Cortex of kidney (tissue), 1 donor: ENCODE data around the gene NAA80.

Experiments used
- DNase-seq: peaks from one replicate; lab custom pipeline; 2025; lab: John Stamatoyannopoulos, UW

The NAA80 gene, protein sequence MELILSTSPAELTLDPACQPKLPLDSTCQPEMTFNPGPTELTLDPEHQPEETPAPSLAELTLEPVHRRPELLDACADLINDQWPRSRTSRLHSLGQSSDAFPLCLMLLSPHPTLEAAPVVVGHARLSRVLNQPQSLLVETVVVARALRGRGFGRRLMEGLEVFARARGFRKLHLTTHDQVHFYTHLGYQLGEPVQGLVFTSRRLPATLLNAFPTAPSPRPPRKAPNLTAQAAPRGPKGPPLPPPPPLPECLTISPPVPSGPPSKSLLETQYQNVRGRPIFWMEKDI

GRCh38 chr3:50298836-50299637, at the start of gene NAA80, which contains the start of gene HYAL3:
Gene NAA80 (minus strand): TSS chr3:50299405. CDS start chr3:50297463, 1,942 bp downstream.
Gene HYAL3 (minus strand): TSS chr3:50299405. CDS start chr3:50295602, 3,803 bp downstream.
- peak; percentile 77 for DNase-seq

DNA sequence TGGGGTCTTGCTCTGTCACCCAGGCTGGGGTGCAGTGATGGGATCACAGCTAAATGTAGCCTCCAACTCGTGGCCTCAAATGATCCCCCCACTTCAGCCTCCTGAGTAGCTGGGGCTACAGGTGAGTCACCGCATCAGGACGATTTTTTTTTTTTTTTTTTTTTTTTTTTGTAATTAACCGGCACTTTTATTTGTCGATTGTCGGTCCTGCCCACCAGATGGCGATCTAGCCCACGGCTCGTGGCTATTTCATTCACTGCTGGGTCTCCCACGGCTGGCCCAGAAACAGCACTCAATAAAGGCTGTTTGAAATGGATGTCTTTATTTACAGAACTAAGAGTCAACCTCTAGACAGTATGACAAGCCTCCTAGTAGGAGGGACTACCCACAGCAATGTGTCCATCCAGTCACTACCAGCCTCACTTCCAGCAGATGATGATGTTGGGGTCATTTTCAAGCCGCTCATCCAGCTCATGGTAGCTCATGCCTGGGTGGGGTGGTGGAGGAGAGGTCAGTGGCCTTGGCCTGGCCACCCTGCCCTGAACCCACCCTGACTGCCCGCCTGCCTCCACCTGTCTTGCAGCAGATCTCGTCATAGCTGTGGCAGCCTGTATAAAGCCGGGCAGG, 48.1 kb upstream of the NAA80 start:
- DNase-seq: no peak

DNA sequence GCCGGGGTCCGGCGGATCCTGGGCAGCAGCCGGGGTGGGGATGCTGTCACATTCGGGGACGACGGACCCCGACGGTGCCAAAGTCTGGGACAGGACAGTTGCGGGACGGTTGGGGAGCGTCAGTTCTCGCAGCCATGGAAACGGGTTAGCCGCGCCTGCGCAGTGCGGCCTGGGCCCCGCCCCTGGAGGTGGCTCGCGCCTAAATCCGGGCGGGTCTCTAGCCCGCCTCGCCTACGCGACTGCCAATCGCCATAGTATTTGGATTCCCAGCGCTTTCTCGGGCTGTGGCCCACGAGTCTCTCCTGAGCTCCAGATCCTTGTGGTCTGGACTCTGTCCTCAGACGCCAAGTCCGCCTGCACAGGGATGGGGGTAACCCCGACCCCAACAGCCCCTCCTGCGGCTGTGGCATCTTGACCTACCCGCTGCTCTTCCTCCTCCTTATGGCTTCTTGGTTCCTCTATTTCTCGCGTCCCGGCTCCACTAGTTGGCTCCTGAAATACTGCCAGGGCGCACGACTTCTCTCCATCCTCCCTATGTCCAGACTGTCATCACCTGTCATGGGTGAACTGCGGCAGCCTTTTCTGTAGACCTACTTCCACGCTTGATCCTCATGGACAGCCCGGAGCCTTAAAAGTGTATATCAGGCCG, 46.5 kb upstream of the NAA80 start, which contains the start of gene ZMYND10:
TSS of gene ZMYND10 (minus strand) at position 147 of the 649 bp plus-strand sequence. CDS start 153 bp downstream, outside the sequence.
- DNase-seq: no peak

DNA sequence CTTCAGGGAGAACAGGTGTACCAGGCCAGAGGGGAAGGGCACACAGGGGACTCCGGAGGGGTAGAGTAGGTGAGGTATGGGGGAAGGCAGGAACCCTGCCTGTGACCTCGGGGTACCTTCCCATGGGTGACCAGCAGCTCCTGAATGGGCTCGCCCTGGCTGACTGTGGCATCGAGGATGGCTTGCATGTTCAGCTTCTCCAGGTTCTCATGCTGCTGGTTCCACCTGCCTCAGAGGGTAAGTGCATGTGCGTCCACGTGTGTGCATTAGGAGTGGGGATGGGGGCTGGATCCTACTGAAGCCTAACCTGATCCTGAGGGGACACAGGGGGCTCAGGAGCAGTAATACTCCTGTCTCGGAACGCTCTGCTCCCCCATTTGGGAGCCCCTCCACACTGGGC, 45.8 kb upstream of the NAA80 start:
- DNase-seq: no peak

DNA sequence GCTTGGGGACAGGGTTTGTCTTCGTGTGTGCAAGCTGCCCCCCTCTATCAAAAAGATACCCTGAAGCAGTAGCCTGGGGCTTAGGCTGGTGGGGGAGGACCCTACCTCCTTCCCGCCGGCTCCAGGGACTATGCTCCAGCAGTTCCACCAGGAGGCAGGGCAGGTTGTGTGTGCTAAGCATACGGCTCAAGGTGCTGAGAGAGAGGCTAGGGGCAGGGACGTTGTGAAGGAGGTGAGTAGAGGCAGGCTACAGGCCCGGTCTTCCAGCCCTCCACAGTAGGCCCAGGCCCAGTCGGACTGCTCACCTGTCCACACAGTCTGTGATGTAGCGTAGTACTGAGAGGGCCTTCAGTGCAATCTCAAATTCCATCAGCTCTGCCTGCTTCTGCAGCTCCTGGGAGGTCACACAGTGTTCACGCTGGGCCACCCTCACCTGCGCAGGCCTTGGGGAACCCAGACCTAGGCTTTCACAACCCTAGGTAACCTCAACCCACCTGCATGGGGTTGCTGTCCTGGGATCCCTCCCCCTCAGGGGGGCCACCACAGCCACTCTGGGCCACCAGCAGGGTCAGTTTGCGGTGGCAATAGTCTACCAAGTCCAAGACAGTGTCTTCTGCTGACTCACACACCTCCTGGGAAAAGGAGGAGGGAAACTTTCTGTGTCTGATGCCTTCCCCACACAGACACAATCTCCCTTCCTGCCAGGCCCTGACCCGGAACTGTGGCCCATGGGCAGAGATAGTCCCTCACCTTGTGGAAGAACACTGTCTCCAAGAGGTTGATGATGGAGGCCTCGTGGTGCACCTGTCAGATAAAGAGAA, 43.8 kb upstream of the NAA80 start:
- no peak for DNase-seq

- DNase-seq: no peak
These were observed 42.9 kb upstream of the NAA80 start for GRCh38 chr3:50341996-50342650.

DNA sequence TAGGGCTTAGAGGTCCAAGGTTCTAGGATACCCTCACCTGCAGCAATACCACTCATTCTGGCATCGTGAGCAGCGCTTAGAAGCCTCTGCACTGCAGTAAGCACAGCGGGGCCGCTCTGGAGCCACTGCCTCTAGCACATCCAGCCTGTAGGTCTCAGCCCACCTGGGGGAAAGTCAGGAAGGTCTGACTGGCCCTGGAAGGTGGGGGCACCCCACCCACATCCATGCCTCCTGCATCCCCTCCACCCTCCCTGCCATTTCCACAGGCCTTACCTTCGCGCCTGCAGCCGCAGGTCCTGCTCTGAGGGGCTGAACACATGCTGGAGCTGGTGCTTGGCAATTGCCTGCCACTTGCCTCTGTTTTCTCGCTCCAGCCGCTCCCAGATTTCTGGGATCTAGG, 42.3 kb upstream of the NAA80 start:
- DNase-seq: no peak

DNA sequence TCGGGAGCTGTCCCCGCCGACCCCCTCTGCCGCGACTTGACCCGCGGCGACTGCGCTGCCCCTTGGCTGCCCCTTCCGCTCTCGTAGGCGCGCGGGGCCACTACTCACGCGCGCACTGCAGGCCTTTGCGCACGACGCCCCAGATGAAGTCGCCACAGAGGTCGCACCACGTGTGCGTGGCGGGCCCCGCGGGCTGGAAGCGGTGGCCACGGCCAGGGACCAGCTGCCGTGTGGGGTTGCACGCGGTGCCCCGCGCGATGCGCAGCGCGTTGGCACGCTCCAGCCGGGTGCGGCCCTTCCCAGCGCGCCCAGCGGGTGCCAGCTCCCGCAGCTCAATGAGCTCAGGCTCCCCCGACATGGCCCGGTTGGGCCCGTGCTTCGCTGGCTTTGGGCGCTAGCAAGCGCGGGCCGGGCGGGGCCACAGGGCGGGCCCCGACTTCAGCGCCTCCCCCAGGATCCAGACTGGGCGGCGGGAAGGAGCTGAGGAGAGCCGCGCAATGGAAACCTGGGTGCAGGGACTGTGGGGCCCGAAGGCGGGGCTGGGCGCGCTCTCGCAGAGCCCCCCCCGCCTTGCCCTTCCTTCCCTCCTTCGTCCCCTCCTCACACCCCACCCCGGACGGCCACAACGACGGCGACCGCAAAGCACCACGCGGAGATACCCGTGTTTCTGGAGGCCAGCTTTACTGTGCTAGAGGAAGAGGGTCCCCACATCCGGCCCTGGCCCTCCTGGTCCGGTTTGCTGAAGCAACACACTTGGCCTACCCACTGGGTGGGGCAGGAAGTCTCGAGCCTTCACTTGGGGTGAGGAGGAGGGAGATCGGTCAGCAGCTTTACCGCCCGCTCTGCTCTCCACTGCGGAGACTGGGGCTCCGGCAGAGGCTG, 41.5 kb upstream of the NAA80 start, which contains the start of gene RASSF1:
TSS of gene RASSF1 (minus strand) at position 389 of the 882 bp plus-strand sequence. CDS start at position 358, 31 bp downstream.
- no peak for DNase-seq

- no peak for DNase-seq
These were observed 40.9 kb upstream of the NAA80 start for GRCh38 chr3:50340147-50340447.

DNA sequence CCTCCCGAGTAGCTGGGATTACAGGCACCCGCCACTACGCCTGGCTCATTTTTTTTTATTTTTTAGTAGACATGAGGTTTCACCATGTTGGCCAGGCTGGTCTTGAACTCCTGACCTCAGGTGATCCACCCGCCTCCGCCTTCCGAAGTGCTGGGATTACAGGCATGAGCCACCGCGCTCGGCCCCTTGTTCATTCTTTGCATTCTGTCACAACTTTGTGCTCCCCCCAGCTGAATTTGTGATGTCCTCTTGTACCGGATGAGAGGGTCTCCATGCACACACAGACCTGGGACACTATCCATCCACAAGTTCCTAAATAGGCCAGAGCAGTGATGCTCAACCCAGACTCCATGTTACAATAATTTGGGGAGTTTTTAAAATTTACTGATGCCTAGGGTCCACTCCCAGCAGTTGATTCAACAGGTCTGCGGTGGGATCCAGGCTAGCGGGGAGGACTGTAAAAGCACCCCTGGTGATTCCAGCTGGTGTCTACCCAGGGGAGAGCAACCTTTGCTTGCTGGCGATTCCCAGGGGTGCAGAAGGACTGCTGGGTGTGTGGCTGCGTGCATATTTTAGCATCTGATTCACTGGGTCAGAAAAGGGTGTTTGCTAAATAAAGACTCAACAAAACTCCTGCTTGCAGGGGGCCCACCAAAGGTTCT, 40.4 kb upstream of the NAA80 start:
- no peak for DNase-seq

GRCh38 chr3:50338965-50339364, 39.8 kb upstream of the NAA80 start:
- no peak for DNase-seq

- DNase-seq: peak; percentile 91
These were observed 38.1 kb upstream of the NAA80 start for GRCh38 chr3:50337175-50337861.

DNA sequence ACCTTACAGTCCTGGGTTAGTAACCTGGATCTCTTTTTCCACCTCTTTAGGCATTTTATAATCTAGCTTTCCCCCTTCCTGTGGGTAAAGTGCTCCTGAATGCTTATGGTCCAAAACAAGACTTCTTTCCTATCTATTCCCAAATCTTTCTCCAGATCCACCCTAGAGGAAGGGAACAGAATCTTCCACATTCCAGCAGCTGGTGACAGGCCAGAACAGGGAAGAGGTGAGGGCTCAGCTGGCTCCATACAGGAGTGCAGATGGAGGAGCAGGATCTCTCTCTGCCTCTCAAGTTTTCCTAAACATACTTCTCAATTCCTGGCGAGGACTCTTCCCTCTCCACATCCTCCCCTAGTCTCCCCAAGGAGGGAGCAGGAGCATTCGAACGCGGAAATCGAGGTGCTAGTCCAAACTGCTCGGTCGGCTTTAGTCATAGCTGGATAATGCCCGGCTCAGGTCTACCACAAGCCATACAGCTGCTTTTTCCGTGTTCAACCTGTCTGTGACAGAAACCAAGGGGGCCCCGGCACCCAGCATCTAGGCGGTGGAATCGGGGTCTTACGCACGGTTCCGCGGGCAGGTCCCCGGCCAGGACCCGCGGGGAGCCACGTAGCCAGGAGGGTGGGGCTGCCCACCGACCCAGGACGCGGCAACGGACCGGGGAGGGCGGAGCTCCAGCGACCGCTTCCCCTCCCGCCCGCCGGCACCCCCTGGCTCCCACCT, 37.4 kb upstream of the NAA80 start:
- no peak for DNase-seq

- no peak for DNase-seq
These were observed 35.3 kb upstream of the NAA80 start for GRCh38 chr3:50334339-50335075.

DNA sequence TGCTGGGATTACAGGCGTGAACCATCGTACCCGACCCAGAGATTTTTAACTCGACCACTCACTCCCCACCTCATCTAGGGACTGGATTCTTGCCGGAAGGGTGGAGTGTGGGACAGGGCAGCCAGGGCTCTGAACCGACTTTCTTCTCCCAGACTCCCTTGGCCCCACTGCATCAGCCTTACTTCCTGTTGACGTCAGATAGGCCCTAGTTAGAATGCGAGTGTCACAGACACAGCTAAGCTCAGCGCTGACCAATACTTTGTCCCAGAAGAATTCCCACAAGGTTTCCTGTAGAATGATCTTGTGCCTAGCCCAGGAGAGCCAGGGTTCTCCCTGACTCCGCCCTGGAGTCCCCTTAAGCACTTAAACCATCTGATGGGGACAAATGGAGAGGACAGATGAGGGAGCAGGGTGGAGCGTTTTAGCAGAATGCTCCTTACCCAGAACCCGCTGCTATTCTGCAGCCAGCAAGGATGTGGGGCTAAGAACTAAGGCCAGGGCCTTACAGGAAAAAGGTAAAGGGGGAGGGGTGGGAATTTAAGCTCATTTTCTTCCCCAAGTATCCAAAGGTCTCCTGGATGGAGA, 34.6 kb upstream of the NAA80 start:
- no peak for DNase-seq

- no peak for DNase-seq
These were observed 32.2 kb upstream of the NAA80 start for GRCh38 chr3:50331364-50331907.

GRCh38 chr3:50330330-50330729, 31.1 kb upstream of the NAA80 start:
- no peak for DNase-seq
